LNCaP clone FGC (cell line): Measurements from ENCODE around the gene QKI.

Source experiments
- DNase-seq: peaks from one replicate; pipeline ENCODE4 v3.0.0-alpha.2; 2011; ENCODE audit warnings: low read depth
- H3K4me3 ChIP-seq: 2 replicates; pipeline ENCODE4 v1.5.1; 2011; ENCODE audit warnings: mild to moderate bottlenecking, low read depth, low read length, control low read depth
- TF ChIP-seq, protein P1 (sequence below): IDR thresholded peaks from 2 replicates; pipeline ENCODE4 v1.5.1; 2012; ENCODE audit warnings: mild to moderate bottlenecking; ENCODE audit not compliant: control insufficient read depth, insufficient read depth; ENCODE audit errors: extremely low read depth

The QKI gene

DNA sequence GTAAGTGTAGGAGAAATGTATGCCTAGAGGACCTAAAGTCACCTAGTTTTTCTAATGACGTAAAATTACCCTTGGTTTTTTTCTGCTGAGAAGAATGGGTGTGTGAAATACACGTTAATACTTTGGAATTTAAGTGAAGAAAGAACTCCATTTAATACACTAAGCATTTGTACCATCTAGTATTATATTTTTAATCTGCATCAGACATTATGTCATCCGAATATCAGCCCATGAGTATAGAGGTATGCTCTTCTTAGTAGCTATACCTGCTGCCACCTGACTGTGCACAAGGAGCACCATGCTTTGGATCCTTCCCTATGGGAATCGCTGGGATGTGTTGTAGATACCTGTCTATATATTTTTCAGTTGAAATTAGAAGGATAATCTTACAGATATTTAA, 106.4 kb downstream of the QKI start:
- no peak overlapping the region for H3K4me3 ChIP-seq
- TF ChIP-seq, protein P1, sequence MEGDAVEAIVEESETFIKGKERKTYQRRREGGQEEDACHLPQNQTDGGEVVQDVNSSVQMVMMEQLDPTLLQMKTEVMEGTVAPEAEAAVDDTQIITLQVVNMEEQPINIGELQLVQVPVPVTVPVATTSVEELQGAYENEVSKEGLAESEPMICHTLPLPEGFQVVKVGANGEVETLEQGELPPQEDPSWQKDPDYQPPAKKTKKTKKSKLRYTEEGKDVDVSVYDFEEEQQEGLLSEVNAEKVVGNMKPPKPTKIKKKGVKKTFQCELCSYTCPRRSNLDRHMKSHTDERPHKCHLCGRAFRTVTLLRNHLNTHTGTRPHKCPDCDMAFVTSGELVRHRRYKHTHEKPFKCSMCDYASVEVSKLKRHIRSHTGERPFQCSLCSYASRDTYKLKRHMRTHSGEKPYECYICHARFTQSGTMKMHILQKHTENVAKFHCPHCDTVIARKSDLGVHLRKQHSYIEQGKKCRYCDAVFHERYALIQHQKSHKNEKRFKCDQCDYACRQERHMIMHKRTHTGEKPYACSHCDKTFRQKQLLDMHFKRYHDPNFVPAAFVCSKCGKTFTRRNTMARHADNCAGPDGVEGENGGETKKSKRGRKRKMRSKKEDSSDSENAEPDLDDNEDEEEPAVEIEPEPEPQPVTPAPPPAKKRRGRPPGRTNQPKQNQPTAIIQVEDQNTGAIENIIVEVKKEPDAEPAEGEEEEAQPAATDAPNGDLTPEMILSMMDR: no peak
- DNase-seq: no peak

DNA sequence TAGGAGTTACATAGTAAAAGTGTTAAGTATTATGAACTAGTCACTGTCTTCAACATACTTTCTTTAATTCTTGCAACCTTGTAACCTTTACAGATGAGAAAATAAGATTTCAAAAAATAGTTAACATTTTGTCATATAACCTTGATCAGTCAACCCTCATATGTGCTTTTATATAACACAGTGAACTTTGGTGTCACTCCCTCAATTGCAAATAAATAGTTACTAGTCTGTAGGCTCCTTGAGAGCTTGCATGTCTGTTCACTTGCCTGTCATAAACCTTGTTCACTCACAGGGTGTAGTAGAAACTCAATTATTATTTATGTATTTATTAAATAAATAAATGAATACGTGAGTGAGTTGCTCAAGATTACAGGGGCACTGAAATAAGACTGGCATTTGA, 107.5 kb downstream of the QKI start:
- DNase-seq: no peak
- TF ChIP-seq, protein P1: no peak
- no peak overlapping the region for H3K4me3 ChIP-seq

DNA sequence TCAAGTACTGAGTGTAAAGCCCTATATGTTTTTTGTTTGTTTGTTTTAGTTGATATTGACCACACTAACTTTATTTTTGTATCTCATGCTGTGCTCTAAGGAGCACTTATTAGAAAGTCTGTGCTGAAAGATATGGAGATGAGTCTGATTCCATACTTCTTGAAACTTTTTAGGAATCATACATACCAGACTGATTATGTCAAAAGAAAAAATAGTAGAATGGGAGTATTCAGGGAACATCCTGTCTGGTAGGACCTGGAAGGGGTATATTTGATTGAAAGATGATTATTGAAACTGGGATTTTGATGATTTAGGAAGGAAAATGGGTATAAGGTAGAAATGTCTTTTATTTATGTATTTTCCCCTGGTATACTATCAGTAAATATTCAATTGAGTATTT, 111.4 kb downstream of the QKI start:
- TF ChIP-seq, protein P1: no peak
- H3K4me3 ChIP-seq: no peak overlapping the region

DNA sequence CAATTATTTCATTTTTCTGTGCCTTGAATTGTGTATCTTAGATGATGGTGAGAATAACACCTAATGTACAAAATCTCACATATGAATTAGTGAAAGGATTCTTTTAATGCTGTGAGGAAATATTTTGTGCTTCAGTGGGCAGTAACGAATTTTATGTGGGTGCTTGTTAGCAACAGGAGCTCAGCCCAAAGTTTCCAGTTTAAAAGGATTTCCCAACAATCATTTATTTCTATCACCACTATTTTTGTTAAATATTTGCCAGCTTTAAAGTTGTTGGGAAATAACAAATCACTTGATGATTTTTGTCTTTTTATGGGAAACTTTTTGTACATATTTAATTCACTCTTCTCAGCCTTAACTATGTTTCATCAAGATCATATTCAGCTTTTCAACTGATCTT, 111.8 kb downstream of the QKI start:
- H3K4me3 ChIP-seq: no peak overlapping the region
- no peak for DNase-seq
- TF ChIP-seq, protein P1: no peak

More for the DNA sequence above, 111.4 kb downstream of the QKI start:
- no peak for DNase-seq

DNA sequence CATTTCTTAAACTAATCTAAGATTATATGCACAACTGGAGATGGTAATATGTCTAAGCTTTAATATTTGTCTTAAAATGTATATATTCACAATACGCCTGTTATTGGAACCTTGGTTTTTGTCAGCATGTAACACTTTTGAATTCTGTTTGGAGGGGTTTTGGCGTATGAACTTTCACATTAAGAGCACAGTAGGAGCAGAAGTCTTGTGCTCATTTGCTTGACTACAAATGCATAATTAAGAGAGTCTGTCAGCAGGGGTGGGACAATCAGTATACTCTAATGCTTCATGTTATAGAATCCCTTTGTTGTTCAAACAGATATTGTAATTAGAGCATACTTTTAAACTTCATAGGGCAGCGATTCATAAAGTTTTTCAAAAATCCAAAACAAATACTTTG, 112.8 kb downstream of the QKI start:
- TF ChIP-seq, protein P1: no peak
- no peak overlapping the region for H3K4me3 ChIP-seq
- no peak for DNase-seq

DNA sequence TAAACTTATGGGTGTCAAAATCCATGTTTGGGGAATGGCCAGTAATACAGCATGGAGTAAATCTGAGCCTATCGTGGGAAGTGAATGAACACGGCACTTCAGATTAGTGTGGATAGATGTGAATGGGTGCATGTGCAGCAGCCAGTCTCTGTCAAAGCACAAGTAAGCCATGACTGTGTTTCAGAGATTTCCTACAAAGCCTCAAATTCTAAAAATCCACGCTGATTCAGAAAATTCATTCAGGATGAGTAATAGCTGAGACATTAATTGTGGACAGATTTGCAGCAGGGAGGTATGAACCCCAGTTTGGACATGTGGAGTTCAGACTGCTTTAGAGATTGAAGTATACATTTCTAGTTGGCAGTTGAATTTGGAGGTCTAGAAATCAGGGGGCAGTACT, 115.1 kb downstream of the QKI start:
- TF ChIP-seq, protein P1: no peak
- no peak overlapping the region for H3K4me3 ChIP-seq
- no peak for DNase-seq

DNA sequence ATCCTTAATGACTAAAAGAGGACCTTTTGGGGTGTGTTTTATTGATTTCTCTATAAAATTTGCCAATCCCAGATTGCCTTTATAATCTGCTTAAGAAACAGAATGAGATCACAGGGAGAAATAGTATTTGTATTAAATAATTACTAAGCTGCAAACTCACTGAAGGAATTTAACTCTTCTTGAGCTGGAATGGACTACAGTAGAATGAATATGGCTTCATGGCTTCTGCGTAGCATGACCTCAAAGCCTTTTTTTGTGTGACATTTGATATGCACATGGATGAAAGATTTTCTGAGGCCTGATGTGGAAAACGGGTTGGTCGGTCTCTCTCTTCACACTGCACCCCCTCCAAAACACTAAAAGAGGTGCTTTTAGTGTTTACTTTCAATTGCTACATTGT, 115.9 kb downstream of the QKI start:
- H3K4me3 ChIP-seq: no peak overlapping the region

More for the DNA sequence above, 115.9 kb downstream of the QKI start:
- TF ChIP-seq, protein P1: no peak
- no peak for DNase-seq
